Fibroblast of skin of abdomen (primary cell): ENCODE measurements around the gene TCEAL1. TPM values are rescaled to one million over a fixed set of nuclear protein-coding genes. Genes with fewer than 3 reads are reported as not detected.
"Not testable (repeated sequence)": the region's sequence is repeated elsewhere in the genome, so short reads cannot be mapped to it uniquely, and the experiment has no call there.

Experiments
- DNase-seq: peaks from one replicate; pipeline ENCODE4 v3.0.0-alpha.2; 2013
- polyA plus RNA-seq, 2 experiments: library from polyadenylated mRNA; unstranded; fragments of 120-200 nt; gene quantifications; one replicate each; pipeline ENCODE4 v1.2.1, GENCODE V29; 2013; ENCODE audit not compliant: insufficient read length in 2 of 2

TCEAL1 gene
- 11.5 TPM for polyA plus RNA-seq (2013, experiment 1 of 2; ENCODE audit: insufficient read length)
- 11.9 TPM for polyA plus RNA-seq (2013, experiment 2 of 2; ENCODE audit: insufficient read length)

GRCh38 chrX:103628386-103629317 lies at the start of gene TCEAL1:
Gene TCEAL1 (plus strand): TSS chrX:103628975. CDS start chrX:103629917, 942 bp downstream.
- peak; percentile 27 for DNase-seq

- no peak for DNase-seq
These were observed 44.2 kb upstream of the TCEAL1 start for GRCh38 chrX:103584596-103584995.

- DNase-seq: no peak
These were observed 43.1 kb upstream of the TCEAL1 start, which contains the start of gene TCEAL4 for GRCh38 chrX:103585411-103586313. Gene TCEAL4 (plus strand): TSS chrX:103585515. CDS start chrX:103586676, 1,161 bp downstream.

- no peak for DNase-seq
These were observed 42.5 kb upstream of the TCEAL1 start for GRCh38 chrX:103586314-103586646.

- no peak for DNase-seq
These were observed 42.1 kb upstream of the TCEAL1 start for GRCh38 chrX:103586659-103587058.

- DNase-seq: not testable (repeated sequence)
These were observed 36.5 kb upstream of the TCEAL1 start for GRCh38 chrX:103592295-103592694.

GRCh38 chrX:103595202-103595601 lies 33.6 kb upstream of the TCEAL1 start:
- not testable (repeated sequence) for DNase-seq

- peak; percentile 37 for DNase-seq
These were observed 21.1 kb upstream of the TCEAL1 start, which contains the start of gene TCEAL3 for GRCh38 chrX:103607364-103608305. Gene TCEAL3 (plus strand): TSS chrX:103607963. CDS start chrX:103609065, 1,102 bp downstream.

GRCh38 chrX:103608306-103608963 lies 20.3 kb upstream of the TCEAL1 start:
- DNase-seq: no peak

GRCh38 chrX:103610282-103610681 lies 18.5 kb upstream of the TCEAL1 start:
- no peak for DNase-seq

- no peak for DNase-seq
These were observed 15.3 kb upstream of the TCEAL1 start for GRCh38 chrX:103613362-103613890.

GRCh38 chrX:103614999-103615398 lies 13.8 kb upstream of the TCEAL1 start:
- DNase-seq: no peak

- DNase-seq: no peak
These were observed 12.9 kb upstream of the TCEAL1 start for GRCh38 chrX:103615781-103616371.

- no peak for DNase-seq
These were observed 12.0 kb upstream of the TCEAL1 start for GRCh38 chrX:103616676-103617186.

GRCh38 chrX:103624111-103624510 lies 4.7 kb upstream of the TCEAL1 start:
- DNase-seq: no peak

- DNase-seq: no peak
These were observed 1.9 kb upstream of the TCEAL1 start for GRCh38 chrX:103626855-103627254.

- peak; percentile 72 for DNase-seq
These were observed 769 bp downstream of the TCEAL1 start for GRCh38 chrX:103629318-103630170.

GRCh38 chrX:103630171-103630511 lies 1.4 kb downstream of the TCEAL1 start:
- no peak for DNase-seq

- DNase-seq: no peak
These were observed 2.4 kb downstream of the TCEAL1 start for GRCh38 chrX:103631145-103631544.
